GM12865 (cell line): ENCODE measurements around the gene LARGE1.

Experiments
- DNase-seq: peaks from one replicate; pipeline ENCODE4 v3.0.0; 2010; ENCODE audit warnings: low read depth
- H3K4me3 ChIP-seq: 2 replicates; pipeline ENCODE4 v1.5.1; 2011; ENCODE audit warnings: mild to moderate bottlenecking, low read depth, low read length, control low read depth
- TF ChIP-seq, protein P1 (sequence below): IDR thresholded peaks from 2 replicates; pipeline ENCODE4 v1.5.1; 2011; ENCODE audit warnings: low read length, control low read depth, low read depth, inconsistent platforms; ENCODE audit not compliant: insufficient read depth; ENCODE audit errors: missing control alignments

The LARGE1 gene

DNA sequence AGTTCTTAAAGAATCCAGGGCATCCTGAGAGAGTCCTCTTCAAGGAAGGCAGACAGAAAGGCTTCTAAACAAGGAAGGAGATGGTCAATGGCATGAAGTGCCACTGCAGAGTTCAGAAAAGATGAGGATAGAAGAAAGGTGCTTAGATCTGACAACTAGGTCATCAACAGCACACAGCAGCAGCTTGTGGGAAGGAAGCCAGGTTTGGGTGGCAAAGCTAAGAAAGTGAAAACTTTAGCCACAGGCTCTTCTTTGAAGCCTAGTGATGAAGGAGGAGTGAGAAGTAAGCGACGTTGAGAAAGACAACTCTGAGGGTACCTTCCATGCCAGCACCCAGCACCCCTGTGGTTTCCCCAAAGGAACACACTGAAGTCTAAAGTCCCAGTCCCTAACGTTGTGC is 92.0 kb downstream of the LARGE1 start:
- no peak overlapping the region for H3K4me3 ChIP-seq
- peak; percentile 26 for DNase-seq
- TF ChIP-seq, protein P1, sequence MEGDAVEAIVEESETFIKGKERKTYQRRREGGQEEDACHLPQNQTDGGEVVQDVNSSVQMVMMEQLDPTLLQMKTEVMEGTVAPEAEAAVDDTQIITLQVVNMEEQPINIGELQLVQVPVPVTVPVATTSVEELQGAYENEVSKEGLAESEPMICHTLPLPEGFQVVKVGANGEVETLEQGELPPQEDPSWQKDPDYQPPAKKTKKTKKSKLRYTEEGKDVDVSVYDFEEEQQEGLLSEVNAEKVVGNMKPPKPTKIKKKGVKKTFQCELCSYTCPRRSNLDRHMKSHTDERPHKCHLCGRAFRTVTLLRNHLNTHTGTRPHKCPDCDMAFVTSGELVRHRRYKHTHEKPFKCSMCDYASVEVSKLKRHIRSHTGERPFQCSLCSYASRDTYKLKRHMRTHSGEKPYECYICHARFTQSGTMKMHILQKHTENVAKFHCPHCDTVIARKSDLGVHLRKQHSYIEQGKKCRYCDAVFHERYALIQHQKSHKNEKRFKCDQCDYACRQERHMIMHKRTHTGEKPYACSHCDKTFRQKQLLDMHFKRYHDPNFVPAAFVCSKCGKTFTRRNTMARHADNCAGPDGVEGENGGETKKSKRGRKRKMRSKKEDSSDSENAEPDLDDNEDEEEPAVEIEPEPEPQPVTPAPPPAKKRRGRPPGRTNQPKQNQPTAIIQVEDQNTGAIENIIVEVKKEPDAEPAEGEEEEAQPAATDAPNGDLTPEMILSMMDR: no peak

DNA sequence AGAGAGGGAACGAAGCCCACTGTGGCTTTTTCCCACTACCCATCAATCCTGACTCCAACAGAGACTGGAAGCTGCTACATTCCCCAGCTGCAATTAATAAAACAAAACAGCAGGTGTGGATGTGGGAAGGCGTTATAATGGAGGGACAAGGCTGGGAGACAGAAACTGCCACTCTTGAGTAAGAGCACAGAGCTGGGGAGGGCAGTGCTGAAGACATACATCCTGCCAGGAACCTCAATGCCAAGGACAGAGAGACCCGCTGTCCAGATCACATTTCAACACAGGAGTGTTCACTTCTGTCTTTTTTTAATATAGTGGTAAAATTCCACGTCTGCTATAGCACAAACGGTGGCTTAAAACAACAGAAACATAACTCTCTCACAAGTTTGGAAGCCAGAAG is 94.5 kb downstream of the LARGE1 start:
- no peak for DNase-seq
- no peak overlapping the region for H3K4me3 ChIP-seq
- TF ChIP-seq, protein P1: no peak

DNA sequence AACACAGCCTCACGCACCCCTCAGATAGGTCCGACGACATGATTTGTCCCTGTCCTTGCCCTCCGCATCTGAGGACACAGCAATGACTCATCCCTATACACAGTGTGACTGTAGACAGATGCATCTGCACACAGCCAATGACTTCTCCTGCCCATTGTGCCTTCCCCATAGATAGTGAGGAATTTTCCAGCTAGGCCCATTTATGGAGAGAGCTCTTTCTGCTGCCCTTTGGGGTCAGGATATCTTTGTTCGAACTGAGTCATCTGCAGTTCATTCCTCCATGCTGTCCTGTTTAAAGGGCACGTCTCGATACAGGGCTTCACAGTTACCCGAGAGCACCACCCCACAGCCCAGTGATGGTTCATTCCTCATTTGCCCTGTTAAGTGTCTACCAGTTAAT is 96.7 kb downstream of the LARGE1 start:
- DNase-seq: no peak
- TF ChIP-seq, protein P1: no peak
- no peak overlapping the region for H3K4me3 ChIP-seq

DNA sequence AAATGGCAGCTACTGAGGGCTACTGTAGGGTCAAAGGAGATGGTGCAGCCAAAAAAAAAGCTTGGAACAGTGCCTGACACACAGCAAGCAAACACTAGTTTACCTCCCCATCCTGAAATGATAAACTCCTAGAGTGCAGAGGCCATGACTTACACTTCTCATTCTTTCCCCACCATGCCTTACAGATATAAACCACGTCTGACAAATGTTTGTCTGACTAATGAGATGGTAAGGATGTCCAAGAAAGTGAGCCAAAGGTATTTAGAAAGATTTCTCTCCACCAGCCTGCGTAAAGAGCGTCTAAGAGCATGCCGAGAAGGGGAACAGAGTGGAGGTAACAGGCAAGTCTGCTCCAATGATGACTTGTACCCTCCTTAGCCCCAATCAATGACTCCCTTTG is 99.0 kb downstream of the LARGE1 start:
- no peak overlapping the region for H3K4me3 ChIP-seq
- TF ChIP-seq, protein P1: no peak
- DNase-seq: no peak

DNA sequence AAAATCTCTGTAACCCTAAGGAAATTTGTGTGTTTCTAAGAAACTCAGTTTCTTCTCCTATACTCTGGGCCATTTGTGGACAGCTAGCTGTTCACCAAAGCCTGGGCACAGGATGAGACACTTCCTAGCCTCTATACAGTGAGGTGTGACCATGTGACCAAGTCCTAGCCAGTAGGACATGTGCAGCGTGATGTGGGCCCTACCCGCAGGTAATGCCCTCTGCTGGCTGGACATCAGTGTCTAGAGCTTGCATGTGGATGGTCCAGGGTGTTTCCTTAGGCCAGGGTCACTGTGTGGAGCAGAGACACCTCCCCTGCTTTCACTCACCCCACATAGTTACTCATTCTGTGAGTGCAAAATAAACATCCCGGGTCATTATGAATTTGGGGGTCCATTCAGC is 100.5 kb downstream of the LARGE1 start:
- H3K4me3 ChIP-seq: no peak overlapping the region
- peak; percentile 21 for DNase-seq
- TF ChIP-seq, protein P1: no peak

DNA sequence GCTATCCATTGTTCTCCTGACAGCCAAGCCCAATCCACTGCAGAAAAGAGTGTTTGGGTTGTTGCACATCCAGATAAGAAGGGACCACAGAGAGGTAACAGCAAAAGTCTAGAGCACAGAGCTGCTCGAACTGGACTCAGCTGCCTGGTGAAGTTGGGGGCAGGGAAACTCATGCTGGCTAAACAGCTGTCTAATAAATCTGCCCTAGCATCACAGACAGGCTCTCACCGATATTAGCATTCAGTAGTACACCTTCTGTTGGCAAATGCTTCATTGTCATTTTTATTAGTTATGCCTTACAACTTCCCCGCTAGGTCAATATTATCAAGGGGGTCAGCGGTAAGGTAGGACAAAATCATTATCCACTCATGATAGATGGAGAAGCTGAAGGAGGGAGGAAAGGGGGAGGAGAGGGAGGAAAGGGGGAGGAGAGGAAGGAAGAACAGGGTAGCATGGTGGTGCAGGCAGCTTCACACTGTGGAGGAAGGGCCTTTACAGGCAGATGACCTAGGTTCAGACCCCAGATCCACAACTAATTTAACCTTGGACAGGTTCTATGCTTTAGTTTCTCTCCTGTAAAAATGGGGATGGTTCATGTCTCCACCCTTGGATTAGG is 102.7 kb downstream of the LARGE1 start:
- TF ChIP-seq, protein P1: no peak
- no peak for DNase-seq
- H3K4me3 ChIP-seq: no peak overlapping the region

DNA sequence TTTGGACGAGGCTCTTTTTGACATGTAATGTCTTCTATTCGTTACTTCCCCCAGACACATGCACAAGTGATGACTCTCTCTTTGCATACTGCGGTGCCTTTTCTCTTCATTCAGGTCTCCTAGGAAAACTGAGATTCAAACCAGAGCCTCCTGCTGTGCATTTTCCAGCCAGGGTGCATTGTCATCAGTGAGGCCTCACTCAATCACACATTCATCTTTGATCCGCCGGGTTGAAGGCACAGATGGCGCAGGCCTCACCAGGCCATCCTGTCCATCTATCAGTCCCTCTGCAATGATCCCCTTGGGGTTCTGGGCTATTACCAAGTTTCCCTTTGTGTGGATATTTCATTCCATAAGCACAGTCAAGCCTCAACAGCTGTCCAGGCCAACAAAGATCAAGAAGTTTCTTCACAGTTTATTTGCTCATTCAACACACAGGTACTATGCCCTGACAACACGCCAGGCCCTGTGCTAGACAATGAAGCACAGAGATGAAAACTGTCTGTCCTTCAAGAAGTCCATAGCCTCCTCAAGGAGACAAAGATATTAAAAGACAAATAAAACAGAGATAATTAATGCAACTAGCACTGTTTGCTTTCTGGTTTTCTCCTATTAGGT is 107.8 kb downstream of the LARGE1 start:
- H3K4me3 ChIP-seq: no peak overlapping the region
- TF ChIP-seq, protein P1: no peak
- DNase-seq: no peak
